Left ventricle myocardium inferior (tissue), 1 donor: ENCODE measurements around the gene DNAJB8. TPM values are rescaled to one million over a fixed set of nuclear protein-coding genes. Genes with fewer than 3 reads are reported as not detected.

Experiments
- DNase-seq: peaks from one replicate; pipeline ENCODE4 v3.0.0-alpha.2; 2020
- H3K27ac ChIP-seq: fragments of 200-600 bp; replicated peaks from 2 replicates; pipeline ENCODE4 v1.8.0; 2021
- H3K27me3 ChIP-seq: fragments of 200-600 bp; 2 replicates; pipeline ENCODE4 v1.8.0; 2021; ENCODE audit warnings: low read depth
- H3K36me3 ChIP-seq: fragments of 200-600 bp; 2 replicates; pipeline ENCODE4 v1.8.0; 2021
- H3K4me1 ChIP-seq: fragments of 200-600 bp; 2 replicates; pipeline ENCODE4 v1.8.0; 2021
- H3K4me3 ChIP-seq: fragments of 200-600 bp; 2 replicates; pipeline ENCODE4 v1.8.0; 2021; ENCODE audit warnings: mild to moderate bottlenecking, moderate library complexity
- H3K9me3 ChIP-seq: fragments of 200-600 bp; replicated peaks from 2 replicates; pipeline ENCODE4 v1.8.0; 2021
- CTCF ChIP-seq: fragments of 200-600 bp; IDR thresholded peaks from 2 replicates; pipeline ENCODE4 v1.8.0; 2021; ENCODE audit warnings: antibody characterized with exemption, mild to moderate bottlenecking, borderline replicate concordance
- intact Hi-C: fragments of 100-400 bp; cut with micrococcal nuclease; formaldehyde crosslinking; loops from one replicate; pipeline ENCODE4 v1.11.0; 2022
- total RNA-seq: library from RNA; stranded (reverse); fragmentation: NEBNext Ultra II Directional; extraction: Animal tissue kit (Norgen Biotek cat#: 25700); gene quantifications from one replicate; pipeline ENCODE4 v1.2.1, GENCODE V29; 2021
- donor health status: DM: no; HTN: yes; CAD: no; lungs with severe emphysema.

Gene DNAJB8
- total RNA-seq, 1 donor from 2014 or later = not detected

- no peak for TF ChIP-seq CTCF
- Histone ChIP-seq H3K36me3 (no peaks in the 10 kb centered on the region), H3K27me3 (peaks cover 43% of the 10 kb centered on the region), H3K27ac (no peak overlapping the region), H3K4me3 (no peak overlapping the region), H3K4me1 (no peaks in the 10 kb centered on the region), H3K9me3 (no peaks in the 10 kb centered on the region)
- no peak for DNase-seq
- intact Hi-C loops = no loop called here
Observed at GRCh38 chr3:128458746-128459460, 7.8 kb downstream of the DNAJB8 start.

DNA sequence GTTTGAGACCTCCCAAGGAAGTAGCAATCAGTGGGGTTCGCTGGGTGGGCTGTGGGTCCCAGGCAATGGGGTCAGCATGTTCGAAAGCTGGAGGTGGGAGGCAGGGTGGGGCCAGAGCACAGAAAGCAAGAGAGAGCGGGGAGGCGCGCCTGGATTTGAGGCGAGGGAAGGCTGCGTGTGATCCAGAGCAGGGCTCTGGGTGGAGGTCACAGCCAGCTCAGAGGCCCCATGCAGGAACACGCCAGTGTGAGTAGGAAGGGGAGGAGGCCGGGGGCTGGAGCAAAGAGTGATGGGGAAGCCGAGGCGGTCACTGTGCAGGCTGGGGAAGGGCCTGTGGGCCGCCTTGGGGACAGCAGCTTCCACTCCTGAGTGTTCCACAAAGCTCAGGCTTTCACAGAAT, 8.8 kb downstream of the DNAJB8 start:
- no peak overlapping the region for H3K27ac ChIP-seq
- intact Hi-C loops = no loop called here
- no peak overlapping the region for H3K4me3 ChIP-seq
- TF ChIP-seq CTCF = no peak
- H3K9me3 ChIP-seq = no peaks in the 10 kb centered on the region
- no peaks in the 10 kb centered on the region for H3K36me3 ChIP-seq
- H3K4me1 ChIP-seq = no peaks in the 10 kb centered on the region
- peaks cover 51% of the 10 kb centered on the region for H3K27me3 ChIP-seq
- no peak for DNase-seq

DNA sequence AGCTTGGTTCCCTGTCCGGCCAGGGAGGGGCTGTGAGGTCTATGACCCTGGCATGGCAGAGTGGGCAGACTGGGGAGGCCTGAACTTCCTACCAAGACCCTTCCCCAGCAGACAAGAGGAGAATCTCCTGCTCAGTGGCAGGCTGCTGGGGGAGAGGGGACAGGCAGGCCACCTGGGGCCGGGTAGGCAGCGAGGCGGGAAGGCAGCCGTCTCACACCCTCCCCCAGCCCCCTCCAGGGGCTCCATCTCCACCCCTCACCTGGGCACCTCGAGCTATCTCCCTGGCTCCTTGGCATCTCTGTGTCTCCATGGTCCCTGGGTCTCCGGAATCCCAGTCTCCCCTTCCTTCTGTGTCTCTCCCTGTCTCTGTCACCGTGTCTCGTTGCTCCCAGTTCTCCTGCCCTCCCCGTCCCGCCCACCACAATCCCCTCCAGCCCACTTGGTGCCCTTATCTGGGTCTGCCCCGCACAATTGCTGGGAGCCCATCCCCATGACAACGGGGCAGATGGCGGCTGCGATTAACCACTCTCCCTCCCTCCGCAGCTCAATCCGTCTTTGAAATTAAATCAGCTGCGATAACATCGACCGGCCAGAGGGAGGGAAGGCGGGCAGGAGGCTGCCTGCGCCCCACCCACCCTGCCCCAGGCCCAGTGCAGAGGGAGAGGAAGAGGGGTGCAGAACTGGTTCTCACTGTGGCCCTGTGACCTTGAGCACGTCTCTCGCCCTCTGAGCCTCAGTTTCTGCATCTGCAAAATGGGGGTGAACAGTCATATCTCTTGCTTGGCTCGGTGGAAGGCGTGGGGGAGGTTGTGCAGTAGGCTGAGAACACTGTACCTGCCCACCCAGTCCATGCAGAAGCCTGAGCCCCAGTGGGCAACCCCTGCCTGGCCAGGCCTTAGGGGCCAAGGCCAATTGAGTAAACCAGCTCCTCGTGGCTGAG, 9.6 kb downstream of the DNAJB8 start:
- no peaks in the 10 kb centered on the region for H3K4me1 ChIP-seq
- peaks cover 51% of the 10 kb centered on the region for H3K27me3 ChIP-seq
- intact Hi-C loops = no loop called here
- H3K36me3 ChIP-seq = no peaks in the 10 kb centered on the region
- H3K27ac ChIP-seq = no peak overlapping the region
- TF ChIP-seq CTCF = no peak
- H3K9me3 ChIP-seq = no peaks in the 10 kb centered on the region
- DNase-seq = no peak
- no peak overlapping the region for H3K4me3 ChIP-seq

DNA sequence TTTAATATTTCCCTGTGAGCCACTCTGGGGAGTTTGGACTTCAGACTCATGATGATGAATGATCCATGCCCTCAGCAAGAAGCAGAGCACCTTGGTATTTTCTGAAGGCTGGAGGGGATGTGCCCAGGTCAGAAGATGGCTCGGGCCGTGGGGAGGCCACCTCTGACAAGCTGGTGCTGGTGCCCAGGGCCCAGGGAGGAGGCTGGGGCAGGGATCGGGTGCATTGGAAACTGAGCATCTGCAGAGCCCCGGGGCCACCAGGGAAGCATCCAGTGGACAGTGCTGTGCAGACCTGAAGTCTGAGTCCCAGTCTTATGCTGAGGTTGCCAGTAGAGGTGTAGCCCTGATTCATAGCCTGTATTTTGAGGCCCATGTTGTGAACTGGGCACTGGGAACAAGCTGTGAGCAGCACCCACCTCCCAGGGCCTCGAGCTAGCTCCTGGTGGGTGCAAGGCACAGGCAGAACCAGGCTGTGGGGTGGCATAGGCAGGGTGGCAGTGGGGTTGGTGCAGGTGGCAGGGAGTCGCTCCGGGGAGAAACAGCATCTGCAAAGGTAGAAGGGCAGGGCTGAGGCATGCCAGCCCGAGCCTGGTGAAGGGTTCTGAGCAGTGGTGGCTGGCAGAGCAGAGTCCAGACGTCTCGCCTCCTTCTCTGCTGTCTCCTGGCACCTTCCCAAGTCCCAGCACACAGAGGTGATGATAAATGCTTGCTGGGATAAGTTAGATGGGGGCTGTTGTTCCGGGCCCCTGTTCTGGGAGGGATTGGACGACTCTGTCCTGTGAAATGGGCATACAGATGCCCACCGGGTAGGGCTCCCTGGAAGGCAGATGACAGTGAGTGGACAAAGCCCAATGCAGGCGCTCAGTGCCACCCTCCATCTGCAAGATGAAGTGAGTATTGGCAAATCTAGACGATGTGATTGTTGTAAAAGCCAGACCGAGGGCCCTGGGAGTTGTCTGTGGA, 10.6 kb downstream of the DNAJB8 start:
- Histone ChIP-seq H3K27ac (no peak overlapping the region), H3K9me3 (no peaks in the 10 kb centered on the region), H3K27me3 (peaks cover 51% of the 10 kb centered on the region), H3K36me3 (no peaks in the 10 kb centered on the region), H3K4me3 (no peak overlapping the region), H3K4me1 (no peaks in the 10 kb centered on the region)
- intact Hi-C loops = no loop called here
- no peak for DNase-seq
- TF ChIP-seq CTCF = no peak

GRCh38 chr3:128455116-128455515, 11.6 kb downstream of the DNAJB8 start:
- Histone ChIP-seq H3K9me3 (no peaks in the 10 kb centered on the region), H3K27me3 (peaks cover 51% of the 10 kb centered on the region), H3K4me1 (no peaks in the 10 kb centered on the region), H3K36me3 (no peaks in the 10 kb centered on the region), H3K4me3 (no peak overlapping the region), H3K27ac (no peak overlapping the region)
- intact Hi-C loops = no loop called here
- TF ChIP-seq CTCF = no peak
- DNase-seq = no peak
